ENCODE measurements around the gene FNDC7. TPM values are rescaled to one million over a fixed set of nuclear protein-coding genes. Genes with fewer than 3 reads are reported as not detected.
"Not testable (repeated sequence)": the region's sequence is repeated elsewhere in the genome, so short reads cannot be mapped to it uniquely, and the experiment has no call there.

FNDC7 gene
- polyA plus RNA-seq (ENCODE audit: insufficient read length in 4 of 4) = under 1 TPM in 1 of 4 donors, not detected in 3; 0.05 TPM

- no peak for DNase-seq (ENCODE audit: low read depth in 4 of 4, low spot score in 3 of 4)
Measured at GRCh38 chr1:108712606-108713150, at the start of gene FNDC7. TSS of gene FNDC7 (plus strand) at chr1:108712908. CDS start at chr1:108712934, 26 bp downstream.

DNA sequence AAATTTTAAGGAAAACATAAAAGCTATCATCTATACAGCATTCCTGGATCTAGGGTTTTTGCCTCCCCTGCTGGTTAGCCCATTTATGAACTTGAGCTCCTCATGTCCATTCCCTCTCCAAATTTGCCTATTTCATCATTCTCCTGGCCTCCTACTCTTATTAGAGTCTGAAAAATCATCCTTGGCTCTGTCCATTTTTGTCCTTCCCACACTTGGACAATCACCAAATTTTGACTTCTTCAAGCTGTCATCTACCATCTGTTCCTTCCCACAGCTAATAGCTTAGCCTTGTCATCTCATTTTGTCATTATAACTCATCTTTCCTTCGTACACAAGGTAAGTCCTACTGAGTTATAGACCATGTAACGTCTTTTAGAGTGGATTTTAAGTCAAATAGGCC is 49.6 kb upstream of the FNDC7 start:
- DNase-seq (ENCODE audit: low read depth in 4 of 4, low spot score in 3 of 4) = no peak

DNA sequence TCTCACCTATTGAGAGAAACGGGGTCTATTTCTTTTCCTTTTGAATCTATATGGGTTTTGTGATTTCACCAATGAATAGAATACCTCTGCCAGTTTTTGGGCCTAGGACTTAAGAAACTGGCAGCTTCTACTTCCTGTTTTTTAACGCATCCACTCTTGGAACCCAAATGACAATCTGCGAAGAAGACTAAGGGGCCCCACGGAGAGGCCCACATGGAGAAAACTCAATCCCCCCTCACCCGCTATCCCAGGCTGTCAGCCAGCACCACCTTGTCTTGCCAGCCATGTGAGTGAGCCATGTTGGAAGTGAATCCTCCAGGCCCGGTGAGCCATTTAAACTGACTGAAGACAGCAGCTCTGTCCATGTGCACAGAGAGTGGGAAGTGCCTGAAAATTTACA is 48.2 kb upstream of the FNDC7 start:
- no peak for DNase-seq (ENCODE audit: low read depth in 4 of 4, low spot score in 3 of 4)

DNA sequence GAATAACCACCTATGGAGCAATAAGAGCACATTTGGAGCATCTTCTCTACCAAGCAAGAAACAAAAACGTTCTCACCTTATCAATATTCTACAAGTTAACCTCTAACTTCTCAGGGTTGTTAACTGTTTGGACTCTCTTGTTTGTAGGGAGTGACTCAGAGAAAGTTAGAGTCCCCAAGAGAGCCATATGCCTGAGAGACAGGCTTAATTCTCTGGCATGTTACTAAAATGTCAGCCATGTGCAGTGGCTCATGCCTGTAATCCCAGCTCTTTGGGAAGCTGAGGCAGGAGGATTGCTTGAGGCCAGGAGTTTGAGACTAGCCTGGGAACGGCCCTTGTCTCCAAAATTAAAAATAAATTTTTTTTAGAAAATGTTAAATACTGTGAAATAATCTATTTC is 47.6 kb upstream of the FNDC7 start:
- no peak for DNase-seq (ENCODE audit: low read depth in 4 of 4, low spot score in 3 of 4)

GRCh38 chr1:108665771-108666170 is 46.9 kb upstream of the FNDC7 start:
- no peak for DNase-seq (ENCODE audit: low read depth in 4 of 4, low spot score in 3 of 4)

- DNase-seq (ENCODE audit: low read depth in 4 of 4, low spot score in 3 of 4) = not testable (repeated sequence)
Measured at GRCh38 chr1:108667422-108667821, 45.3 kb upstream of the FNDC7 start.

DNA sequence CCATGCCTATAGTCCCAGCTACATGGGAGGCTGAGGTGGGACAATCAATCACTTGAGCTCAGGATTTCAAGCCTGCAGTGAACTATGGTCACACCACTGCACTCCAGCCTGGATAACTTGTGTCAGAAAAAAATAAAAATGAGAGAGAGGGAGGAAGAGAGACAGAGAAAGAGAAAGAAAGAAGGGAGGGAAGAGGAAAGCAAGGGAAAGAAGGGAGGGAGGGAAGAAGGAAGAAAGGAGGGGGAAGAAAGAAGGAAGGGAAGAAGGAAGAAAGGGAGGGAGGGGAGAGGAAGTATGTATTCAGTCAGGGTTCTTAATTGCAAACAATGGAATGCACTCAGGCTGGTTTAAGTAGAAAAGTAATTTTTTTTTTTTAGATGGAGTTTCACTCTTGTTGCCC is 43.9 kb upstream of the FNDC7 start:
- no peak for DNase-seq (ENCODE audit: low read depth in 4 of 4, low spot score in 3 of 4)

GRCh38 chr1:108669679-108670078 is 43.0 kb upstream of the FNDC7 start:
- no peak for DNase-seq (ENCODE audit: low read depth in 4 of 4, low spot score in 3 of 4)

DNA sequence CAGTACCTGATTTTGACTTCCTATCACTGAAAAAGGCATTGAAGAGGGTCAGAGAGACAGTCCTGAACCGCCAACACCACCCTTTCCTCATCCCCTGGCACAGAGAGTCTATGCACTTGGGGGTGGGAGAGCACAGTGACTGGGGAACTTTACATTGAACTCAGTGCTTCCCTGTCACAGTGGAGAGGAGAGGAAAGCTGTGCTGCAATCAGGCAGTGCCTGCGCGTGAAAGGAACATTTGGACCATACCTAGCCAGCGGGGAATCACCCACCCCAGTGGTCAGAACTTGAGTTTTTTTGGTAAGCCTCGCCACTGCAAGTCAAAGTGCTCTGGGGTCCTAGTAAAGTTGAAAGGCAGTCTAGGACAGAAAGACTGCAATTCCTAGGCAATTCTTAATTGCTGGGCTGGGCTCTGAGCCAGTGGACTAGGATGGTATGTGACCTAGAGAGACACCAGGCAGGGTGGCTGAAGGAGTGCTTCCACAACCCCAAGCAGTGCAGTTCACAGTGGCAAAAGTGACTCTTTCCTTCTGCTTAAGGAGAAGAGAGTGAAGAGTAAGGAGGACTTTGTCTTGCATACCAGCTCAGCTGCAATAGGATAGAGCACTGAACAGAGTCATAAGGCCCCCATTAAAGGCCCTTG is 42.5 kb upstream of the FNDC7 start:
- DNase-seq (ENCODE audit: low read depth in 4 of 4, low spot score in 3 of 4) = no peak

DNA sequence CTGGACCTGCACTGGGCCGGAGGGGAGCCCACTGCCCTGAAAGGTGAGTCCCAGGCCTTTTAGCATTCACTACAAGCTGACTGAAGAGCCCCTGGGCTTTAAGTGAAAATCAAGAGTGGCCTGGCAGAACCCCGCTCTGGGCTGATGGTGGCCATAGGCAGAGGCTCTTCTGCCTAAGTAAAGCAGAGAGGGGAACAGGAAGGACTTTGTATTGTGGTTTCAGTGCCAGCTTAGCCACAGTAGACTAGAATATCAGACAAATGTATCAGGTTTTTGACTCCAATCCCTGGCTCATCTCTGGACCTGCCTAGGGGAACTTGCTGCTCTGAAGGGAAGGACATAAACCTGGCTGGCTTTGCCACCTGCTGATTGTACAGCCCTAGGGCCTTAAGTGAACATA is 41.6 kb upstream of the FNDC7 start:
- no peak for DNase-seq (ENCODE audit: low read depth in 4 of 4, low spot score in 3 of 4)

DNA sequence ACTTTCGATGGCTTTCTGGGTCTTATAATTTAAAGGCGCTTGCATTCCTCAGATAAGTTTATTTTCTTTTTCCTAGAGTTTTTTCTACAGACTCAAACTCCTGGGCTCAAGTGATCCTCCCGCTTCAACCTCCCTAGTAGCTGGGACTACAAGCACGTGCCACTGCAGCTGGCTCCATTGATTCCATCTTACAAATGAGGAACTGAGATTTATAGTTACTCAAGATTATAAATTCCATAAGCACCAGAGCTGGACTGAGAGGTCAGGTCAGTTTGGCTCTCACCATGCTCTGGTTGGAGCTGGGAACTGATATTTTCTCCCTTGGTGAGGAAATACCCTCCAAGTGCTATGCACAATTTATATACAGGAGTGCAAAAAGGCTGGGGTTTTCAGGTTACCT is 34.0 kb upstream of the FNDC7 start:
- DNase-seq (ENCODE audit: low read depth in 4 of 4, low spot score in 3 of 4) = no peak

GRCh38 chr1:108679586-108680213 is 33.0 kb upstream of the FNDC7 start:
- no peak for DNase-seq (ENCODE audit: low read depth in 4 of 4, low spot score in 3 of 4)

DNA sequence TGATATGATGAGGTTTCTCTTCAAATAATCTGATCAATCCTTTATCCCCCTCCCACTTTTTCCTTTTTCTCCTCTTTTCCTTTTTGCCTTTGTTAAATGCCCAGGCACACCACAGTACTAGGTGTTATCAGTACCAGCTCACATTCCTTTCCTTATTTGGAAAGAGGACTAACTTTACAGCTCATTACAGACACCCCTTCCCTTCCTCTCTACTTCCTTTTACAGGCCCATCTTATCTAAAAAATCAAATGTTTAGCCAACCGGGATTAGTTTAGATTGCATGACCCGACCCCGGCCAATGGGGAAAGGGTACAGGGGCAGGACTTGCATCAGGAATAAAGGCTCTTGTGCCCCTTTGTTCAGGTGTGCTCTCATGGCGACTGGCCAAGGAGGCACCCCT is 31.0 kb upstream of the FNDC7 start:
- not testable (repeated sequence) for DNase-seq (ENCODE audit: low read depth in 4 of 4, low spot score in 3 of 4)

DNA sequence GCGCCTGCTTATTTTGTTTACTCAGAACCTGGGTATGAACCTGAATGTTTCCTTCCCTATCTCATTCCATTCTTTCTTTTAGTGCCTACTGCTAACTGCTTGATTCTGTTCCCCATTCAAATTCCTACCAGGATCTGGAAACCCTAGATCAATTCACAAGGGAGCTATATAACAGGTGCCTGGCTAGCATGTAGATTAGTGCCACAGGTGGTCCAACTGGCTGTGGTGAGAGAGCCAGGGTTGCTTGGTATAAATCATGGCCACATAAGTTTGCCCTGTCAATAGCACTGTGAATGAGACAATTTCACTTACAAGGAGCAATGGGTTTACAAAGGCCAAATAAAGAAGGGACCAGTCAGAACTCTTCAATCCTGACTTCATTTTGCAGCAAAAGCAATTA is 27.2 kb upstream of the FNDC7 start:
- DNase-seq (ENCODE audit: low read depth in 4 of 4, low spot score in 3 of 4) = no peak

GRCh38 chr1:108686614-108687313 is 25.9 kb upstream of the FNDC7 start:
- no peak for DNase-seq (ENCODE audit: low read depth in 4 of 4, low spot score in 3 of 4)

- DNase-seq (ENCODE audit: low read depth in 4 of 4, low spot score in 3 of 4) = no peak
Measured at GRCh38 chr1:108691128-108691941, 21.4 kb upstream of the FNDC7 start.

GRCh38 chr1:108691942-108692723 is 20.6 kb upstream of the FNDC7 start, which contains the start of gene PRPF38B:
TSS of gene PRPF38B (plus strand) at chr1:108692310. CDS start at chr1:108692592, 282 bp downstream.
- peak; percentile 88 to 92 (median 88) for DNase-seq (ENCODE audit: low read depth in 4 of 4, low spot score in 3 of 4)

- DNase-seq (ENCODE audit: low read depth in 4 of 4, low spot score in 3 of 4) = peak; percentile 57 to 75 (median 66)
Measured at GRCh38 chr1:108692724-108693655, 19.7 kb upstream of the FNDC7 start.

- no peak for DNase-seq (ENCODE audit: low read depth in 4 of 4, low spot score in 3 of 4)
Measured at GRCh38 chr1:108695535-108695934, 17.2 kb upstream of the FNDC7 start.

Data from left renal pelvis (tissue), 4 donors.